A549 (cell line): ENCODE data around the gene ST8SIA4. TPM values are rescaled to one million over a fixed set of nuclear protein-coding genes. Genes with fewer than 3 reads are reported as not detected.

ENCODE experiments used
- ATAC-seq, 2 experiments: fragments of 200-7000 bp in 1 of 2; fragments of >200 bp in 1 of 2; cut with Nextera tagmentation in 1 of 2; cut with Tn5 transposase in 1 of 2; 3 replicates each; pipeline versions ENCODE4 v1.8.0 to v1.9.1; 2018 to 2020; ENCODE audit warnings: mild to moderate bottlenecking in 1 of 2, moderate library complexity in 1 of 2
- CTCF ChIA-PET: fragments of 300-600 bp; sonication (Branson Sonifier 250); formaldehyde crosslinking; extraction: SDS; loops from one replicate; lab custom pipeline; 2021; ENCODE audit warnings: antibody characterized with exemption, inconsistent platforms; lab: Yijun Ruan, JAX
- POLR2A ChIA-PET: fragments of 350-600 bp; formaldehyde crosslinking; extraction: SDS; loops from one replicate; lab custom pipeline; 2021; ENCODE audit warnings: antibody characterized with exemption, inconsistent platforms; lab: Yijun Ruan, JAX
- DNase-seq, 2 experiments: peaks; one replicate each; pipeline versions ENCODE4 v3.0.0 to v3.0.0-alpha.2; 2011 to 2016; ENCODE audit warnings: low read depth in 1 of 2, low spot score in 1 of 2
- FAIRE-seq: peaks from 2 replicates; lab custom pipeline; 2011; peaks lifted over from hg19 to GRCh38; lab: Jason Lieb, UNC
- H3K27ac ChIP-seq, 2 experiments: fragments of >200 bp; sonication (Bioruptor Twin); formaldehyde crosslinking; 3 replicates each; pipeline ENCODE4 v1.5.1; 2016 to 2017
- H3K4me1 ChIP-seq: fragments of >200 bp; sonication (Bioruptor Twin); formaldehyde crosslinking; 3 replicates; pipeline ENCODE4 v1.6.1; 2016
- H3K4me2 ChIP-seq: fragments of >200 bp; sonication (Bioruptor Twin); formaldehyde crosslinking; 3 replicates; pipeline ENCODE4 v1.6.1; 2016
- H3K4me3 ChIP-seq: fragments of >200 bp; sonication (Bioruptor Twin); formaldehyde crosslinking; 3 replicates; pipeline ENCODE4 v1.5.1; 2016
- H3K9me3 ChIP-seq: fragments of >200 bp; sonication (Bioruptor Twin); formaldehyde crosslinking; 3 replicates; pipeline ENCODE4 v1.6.1; 2016
- CBX2 ChIP-seq: fragments of 200-600 bp; sonication (generic); IDR thresholded peaks from 2 replicates; pipeline ENCODE4 v1.6.1; 2016; ENCODE audit warnings: low read depth, mild to moderate bottlenecking, borderline replicate concordance
- CEBPB ChIP-seq, 2 experiments: fragments of >200 bp in 1 of 2; sonication (Bioruptor Twin) in 1 of 2; formaldehyde crosslinking in 1 of 2; IDR thresholded peaks; 2 replicates each; pipeline ENCODE4 v1.6.1; 2012 to 2016
- CHD2 ChIP-seq: fragments of 150-350 bp; IDR thresholded peaks from 2 replicates; pipeline ENCODE4 v1.6.1; 2014; ENCODE audit warnings: low read length; ENCODE audit not compliant: partially characterized antibody
- CHD4 ChIP-seq: fragments of 200-600 bp; sonication (generic); IDR thresholded peaks from 2 replicates; pipeline ENCODE4 v1.6.1; 2016; ENCODE audit warnings: antibody characterized with exemption, mild to moderate bottlenecking, borderline replicate concordance
- CTCF ChIP-seq: fragments of >200 bp; sonication (Bioruptor Twin); formaldehyde crosslinking; IDR thresholded peaks from 3 replicates; pipeline ENCODE4 v1.5.1; 2016
- FOSL2 ChIP-seq, 2 experiments: fragments of 450-650 bp in 1 of 2; fragments of >200 bp in 1 of 2; sonication (Bioruptor Twin) in 1 of 2; formaldehyde crosslinking; IDR thresholded peaks; 2 replicates each; pipeline versions ENCODE4 v1.5.0 to v1.6.1; 2016 to 2020; ENCODE audit warnings: mild to moderate bottlenecking in 1 of 2, moderate library complexity in 1 of 2
- HDAC2 ChIP-seq: fragments of 200-600 bp; sonication (generic); IDR thresholded peaks from 2 replicates; pipeline ENCODE4 v1.6.1; 2016
- HEYL ChIP-seq: fragments of 250-450 bp; sonication (Bioruptor Pico); IDR thresholded peaks from 2 replicates; pipeline ENCODE4 v1.8.0; 2021; ENCODE audit warnings: mild to moderate bottlenecking, moderate library complexity
- JUNB ChIP-seq: fragments of >200 bp; sonication (Bioruptor Twin); formaldehyde crosslinking; IDR thresholded peaks from 2 replicates; pipeline ENCODE4 v1.6.1; 2016
- KDM1A ChIP-seq: fragments of 200-600 bp; sonication (generic); IDR thresholded peaks from 2 replicates; pipeline ENCODE4 v1.6.1; 2016; ENCODE audit warnings: low read depth, mild to moderate bottlenecking
- MAFK ChIP-seq: fragments of 450-650 bp; IDR thresholded peaks from 2 replicates; pipeline ENCODE4 v1.6.1; 2014; ENCODE audit not compliant: partially characterized antibody
- MAZ ChIP-seq: fragments of 150-350 bp; IDR thresholded peaks from 2 replicates; pipeline ENCODE4 v1.6.1; 2014; ENCODE audit warnings: antibody characterized with exemption, low read depth, low read length, borderline replicate concordance
- TP53 ChIP-seq: fragments of 250-450 bp; sonication (Bioruptor Pico); IDR thresholded peaks from 2 replicates; pipeline ENCODE4 v1.5.0; 2021; ENCODE audit warnings: mild to moderate bottlenecking, moderate library complexity
- ZC3H11A ChIP-seq: fragments of 450-650 bp; IDR thresholded peaks from 2 replicates; pipeline ENCODE4 v1.6.1; 2014; ENCODE audit warnings: antibody characterized with exemption, mild to moderate bottlenecking
- WGBS: methylation state at CpG from one replicate; pipeline ENCODE4 v1.1.6; 2017; ENCODE audit errors: missing lambda C conversion rate; 5-methylcytosine and 5-hydroxymethylcytosine counted together
- polyA plus RNA-seq, 4 experiments: library from polyadenylated mRNA; depleted of rRNA in 3 of 4; stranded (reverse); fragments of >200 nt; fragmentation: RNase III in 1 of 4; extraction: RNeasy Plus Mini Kit Qiagen cat#74134 plus additional on column Dnase treatment in 1 of 4; gene quantifications; 2 replicates in 3 of 4; 3 replicates in 1 of 4; pipeline ENCODE4 v1.2.3, GENCODE V29; 2011 to 2017
- TF ChIP-seq, protein P1 (sequence below): fragments of 450-650 bp; IDR thresholded peaks from 2 replicates; pipeline ENCODE4 v1.6.1; 2014; ENCODE audit warnings: antibody characterized with exemption
- TF ChIP-seq, protein P2 (sequence below): fragments of 250-450 bp; sonication (Bioruptor Pico); IDR thresholded peaks from 2 replicates; pipeline ENCODE4 v1.5.0; 2021; ENCODE audit warnings: mild to moderate bottlenecking, moderate library complexity, borderline replicate concordance

The ST8SIA4 gene
- polyA plus RNA-seq, 2 of the 4 experiments (the other 2 are of a cell fraction), result 0.85 to 7.1 TPM

DNA sequence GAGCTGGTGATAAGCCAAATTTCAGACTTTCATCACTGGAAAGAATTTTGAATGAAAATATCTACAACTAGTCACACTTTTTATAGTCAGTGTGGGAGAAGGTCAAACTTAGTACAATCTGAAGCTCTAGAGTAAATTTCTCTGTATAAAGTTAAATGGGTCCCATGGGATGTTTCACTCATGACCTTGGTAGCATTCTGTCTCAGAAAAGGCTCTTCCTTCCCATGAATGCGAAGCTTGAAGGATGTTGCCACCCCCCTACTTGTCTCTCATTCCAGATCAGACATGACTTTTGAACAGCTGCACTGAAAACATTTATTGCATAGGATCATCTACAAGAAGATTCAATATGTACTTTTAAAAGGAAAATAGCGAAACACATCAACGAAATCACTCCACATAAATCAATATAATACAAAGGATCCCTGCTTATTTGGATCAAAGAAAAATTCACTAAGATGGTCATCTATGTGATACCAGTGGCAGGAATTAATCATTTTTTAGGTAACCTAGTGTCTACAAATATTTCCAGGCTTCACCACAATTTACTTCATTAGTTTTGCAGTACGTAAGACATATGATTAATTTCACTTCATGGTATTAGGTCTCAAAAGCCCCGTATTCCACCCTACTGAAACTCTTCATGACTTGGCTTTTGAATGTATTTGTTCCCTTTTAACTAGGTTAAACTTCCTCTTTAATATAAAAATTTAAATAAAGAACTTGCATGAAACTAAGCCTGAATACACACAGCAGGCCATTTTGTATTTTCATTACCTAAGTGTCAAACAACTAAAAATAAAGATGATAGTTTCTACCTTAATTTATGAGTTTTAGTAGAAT is 4.4 kb downstream of the ST8SIA4 start:
- Histone ChIP-seq H3K4me3 (no peak overlapping the region), H3K9me3 (no peaks in the 10 kb centered on the region), H3K27ac (no peak overlapping the region), H3K4me2 (no peak overlapping the region), H3K4me1 (peaks cover 11% of the 10 kb centered on the region; the same call in 1 of the 3 replicates)
- WGBS, result 74% methylated on average over 5 of the region's 5 CpGs
- no peak for FAIRE-seq
- ChIA-PET POLR2A (no interaction called here), CTCF (no interaction called here)
- ATAC-seq, result no peak
- no peak for DNase-seq
- no peak for TF ChIP-seq MAZ

GRCh38 chr5:100896054-100896453 is 7.0 kb downstream of the ST8SIA4 start:
- H3K27ac ChIP-seq, result no peak overlapping the region
- H3K4me3 ChIP-seq, result no peak overlapping the region
- H3K4me1 ChIP-seq, result peaks cover 10% of the 10 kb centered on the region; the same call in 1 of the 3 replicates
- CTCF ChIA-PET, result interaction anchor here (0.6 kb wide), 1 partner anchor 34 kb away, joined by 5 read pairs; no protein-coding TSS in a partner anchor
- no peak overlapping the region for H3K4me2 ChIP-seq
- POLR2A ChIA-PET, result no interaction called here
- ATAC-seq (no peak), FAIRE-seq (no peak), DNase-seq (no peak)
- WGBS, result 54% methylated on average over 2 of the region's 2 CpGs
- H3K9me3 ChIP-seq, result no peaks in the 10 kb centered on the region
- TF ChIP-seq KDM1A (no peak), JUNB (no peak), CHD2 (no peak), CEBPB (IDR thresholded peaks at IDR 0.05) (no peak), MAFK (no peak), ZC3H11A (no peak), HEYL (CRISPR knock-in tag) (no peak), TP53 (CRISPR knock-in tag) (no peak), CHD4 (no peak), HDAC2 (no peak), CBX2 (no peak)
- TF ChIP-seq, protein P1, sequence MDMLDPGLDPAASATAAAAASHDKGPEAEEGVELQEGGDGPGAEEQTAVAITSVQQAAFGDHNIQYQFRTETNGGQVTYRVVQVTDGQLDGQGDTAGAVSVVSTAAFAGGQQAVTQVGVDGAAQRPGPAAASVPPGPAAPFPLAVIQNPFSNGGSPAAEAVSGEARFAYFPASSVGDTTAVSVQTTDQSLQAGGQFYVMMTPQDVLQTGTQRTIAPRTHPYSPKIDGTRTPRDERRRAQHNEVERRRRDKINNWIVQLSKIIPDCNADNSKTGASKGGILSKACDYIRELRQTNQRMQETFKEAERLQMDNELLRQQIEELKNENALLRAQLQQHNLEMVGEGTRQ, result no peak
- TF ChIP-seq, protein P2, sequence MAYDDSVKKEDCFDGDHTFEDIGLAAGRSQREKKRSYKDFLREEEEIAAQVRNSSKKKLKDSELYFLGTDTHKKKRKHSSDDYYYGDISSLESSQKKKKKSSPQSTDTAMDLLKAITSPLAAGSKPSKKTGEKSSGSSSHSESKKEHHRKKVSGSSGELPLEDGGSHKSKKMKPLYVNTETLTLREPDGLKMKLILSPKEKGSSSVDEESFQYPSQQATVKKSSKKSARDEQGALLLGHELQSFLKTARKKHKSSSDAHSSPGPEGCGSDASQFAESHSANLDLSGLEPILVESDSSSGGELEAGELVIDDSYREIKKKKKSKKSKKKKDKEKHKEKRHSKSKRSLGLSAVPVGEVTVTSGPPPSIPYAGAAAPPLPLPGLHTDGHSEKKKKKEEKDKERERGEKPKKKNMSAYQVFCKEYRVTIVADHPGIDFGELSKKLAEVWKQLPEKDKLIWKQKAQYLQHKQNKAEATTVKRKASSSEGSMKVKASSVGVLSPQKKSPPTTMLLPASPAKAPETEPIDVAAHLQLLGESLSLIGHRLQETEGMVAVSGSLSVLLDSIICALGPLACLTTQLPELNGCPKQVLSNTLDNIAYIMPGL, result no peak

DNA sequence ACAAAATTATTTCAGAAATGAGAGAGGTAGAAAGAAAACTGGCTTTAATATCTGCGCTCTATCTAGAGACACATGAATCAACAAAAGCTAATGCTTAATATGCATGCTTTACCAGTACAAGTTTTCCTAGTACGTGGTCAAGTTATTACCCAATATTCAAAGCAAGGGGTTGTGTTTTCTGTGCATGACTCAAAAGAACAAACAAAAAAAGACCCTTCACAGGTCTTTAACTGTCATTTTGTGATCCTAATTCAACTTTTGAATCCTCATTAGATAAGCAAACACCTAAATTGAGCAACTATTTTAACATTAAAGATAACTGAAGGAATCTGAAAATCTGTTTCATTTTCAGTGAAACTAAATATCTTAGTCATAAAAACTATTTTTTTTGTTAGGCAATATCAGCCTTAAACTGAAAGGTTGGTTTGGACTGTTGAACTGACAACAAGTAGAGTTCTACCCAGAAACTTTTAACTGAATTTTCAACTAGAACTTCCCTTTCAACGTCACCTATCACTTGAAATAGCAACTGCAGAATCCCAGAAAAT is 12.5 kb downstream of the ST8SIA4 start:
- Histone ChIP-seq H3K27ac (peak overlapping the region in 1 of 2 experiments; percentile 51; a peak in 1 of 6 replicates), H3K4me1 (peaks cover 6% of the 10 kb centered on the region; the same call in 1 of the 3 replicates), H3K4me3 (peak overlapping the region; percentile 33), H3K4me2 (peak overlapping the region; percentile 76), H3K9me3 (no peaks in the 10 kb centered on the region)
- 5% methylated on average over 3 of the region's 3 CpGs for WGBS
- DNase-seq (peak in 1 of 2 experiments; percentile 25), FAIRE-seq (no peak), ATAC-seq (peak in 1 of 2 experiments; percentile 63; a peak in 2 of 6 replicates)
- POLR2A ChIA-PET, result no interaction called here
- CTCF ChIA-PET, result no interaction called here
- TF ChIP-seq CTCF, result no peak
- TF ChIP-seq CEBPB (IDR thresholded peaks at IDR 0.05), result peak in 1 of 2 experiments; percentile 72; a peak in 1 of 4 replicates
- TF ChIP-seq FOSL2 (IDR thresholded peaks at IDR 0.05), result no peak
- peak; percentile 3; the same call in 1 of the 2 replicates for TF ChIP-seq FOSL2 (CRISPR knock-in tag; IDR thresholded peaks at IDR 0.05)
